HG03342 (cell line): Measurements from ENCODE around the gene OSTM1.
"Not testable (repeated sequence)": the region's sequence is repeated elsewhere in the genome, so short reads cannot be mapped to it uniquely, and the experiment has no call there.

Experiments
- ATAC-seq: cut with Tn5 transposase; IDR thresholded peaks from one replicate; pipeline ENCODE4 v1.9.1; 2021; ENCODE audit warnings: mild to moderate bottlenecking, moderate library complexity; ENCODE audit not compliant: unreplicated experiment

Gene OSTM1

DNA sequence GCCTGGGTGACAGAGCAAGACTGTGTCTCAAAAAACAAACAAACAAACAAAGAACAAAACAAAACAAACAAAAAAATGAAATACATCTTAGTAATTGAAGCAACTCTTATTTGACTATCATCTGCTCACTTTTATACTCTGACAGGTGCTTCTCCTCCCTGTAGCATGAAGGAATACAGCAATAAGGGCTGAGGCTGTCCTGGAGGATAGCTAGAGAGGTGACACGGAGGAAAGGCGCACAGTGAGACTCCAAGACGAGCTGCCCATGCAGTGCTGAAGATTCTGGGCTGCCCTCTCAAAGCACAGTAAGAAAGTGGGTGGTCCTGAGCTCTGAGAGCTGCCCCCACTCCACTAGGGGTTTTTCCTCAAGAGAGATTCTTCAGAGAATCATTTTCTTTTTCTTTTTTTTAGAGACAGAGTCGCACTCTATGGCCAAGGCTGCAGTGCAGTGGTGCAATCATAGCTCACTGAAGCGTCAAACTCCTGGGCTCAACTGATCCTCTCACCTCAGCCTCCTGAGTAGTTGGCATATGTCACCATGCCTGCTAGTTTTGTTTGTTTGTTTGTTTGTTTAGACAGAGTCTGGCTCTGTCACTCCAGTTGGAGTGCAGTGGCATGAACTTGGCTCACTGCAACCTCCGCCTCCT, 50.0 kb downstream of the OSTM1 start:
- ATAC-seq = no peak

DNA sequence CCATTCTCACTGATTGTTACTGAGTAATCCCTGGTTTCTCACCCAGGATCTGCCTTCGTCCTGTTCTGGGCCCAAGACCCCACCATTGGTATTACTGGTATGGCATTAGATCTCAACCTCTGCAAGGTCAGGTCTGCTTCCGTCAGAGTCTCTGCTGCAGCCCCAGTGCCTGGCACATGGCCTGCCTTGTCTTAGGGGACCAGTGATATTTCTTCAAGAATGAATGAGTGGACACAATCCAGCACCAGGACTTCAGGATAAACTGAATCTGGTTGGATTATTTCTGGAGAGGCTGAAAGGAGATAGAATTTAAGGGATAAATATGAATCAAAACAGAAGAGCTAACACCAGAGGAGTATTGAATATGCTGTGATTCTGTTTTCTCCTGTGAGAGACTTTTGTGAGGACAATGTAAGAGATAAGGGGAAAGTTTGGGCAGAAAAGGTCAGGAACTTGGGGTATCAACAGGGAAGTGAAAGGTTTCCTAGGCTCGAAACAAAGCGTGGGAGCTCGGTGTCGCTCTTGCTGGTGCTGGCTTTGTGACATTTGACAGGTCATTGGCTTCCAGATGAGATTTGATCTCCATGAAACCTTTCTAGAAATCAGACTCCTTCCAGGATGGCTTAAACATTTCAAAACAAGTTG, 53.9 kb downstream of the OSTM1 start:
- no peak for ATAC-seq

DNA sequence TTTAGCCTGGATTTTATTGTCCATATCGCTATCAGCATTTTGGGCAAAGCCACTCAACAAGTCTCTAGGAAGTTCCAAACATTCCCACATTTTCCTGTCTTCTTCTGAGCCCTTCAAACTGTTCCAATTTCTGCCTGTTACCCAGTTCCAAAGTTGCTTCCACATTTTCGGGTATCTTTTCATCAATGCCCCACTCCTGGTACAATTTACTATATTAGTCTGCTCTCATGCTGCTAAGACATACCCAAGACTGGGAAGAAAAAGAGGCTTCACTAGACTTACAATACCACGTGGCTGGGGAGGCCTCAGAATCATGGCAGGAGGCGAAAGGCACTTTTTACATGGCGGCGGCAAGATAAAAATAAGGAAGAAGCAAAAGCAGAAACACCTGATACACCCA, 58.3 kb downstream of the OSTM1 start:
- ATAC-seq = not testable (repeated sequence)

DNA sequence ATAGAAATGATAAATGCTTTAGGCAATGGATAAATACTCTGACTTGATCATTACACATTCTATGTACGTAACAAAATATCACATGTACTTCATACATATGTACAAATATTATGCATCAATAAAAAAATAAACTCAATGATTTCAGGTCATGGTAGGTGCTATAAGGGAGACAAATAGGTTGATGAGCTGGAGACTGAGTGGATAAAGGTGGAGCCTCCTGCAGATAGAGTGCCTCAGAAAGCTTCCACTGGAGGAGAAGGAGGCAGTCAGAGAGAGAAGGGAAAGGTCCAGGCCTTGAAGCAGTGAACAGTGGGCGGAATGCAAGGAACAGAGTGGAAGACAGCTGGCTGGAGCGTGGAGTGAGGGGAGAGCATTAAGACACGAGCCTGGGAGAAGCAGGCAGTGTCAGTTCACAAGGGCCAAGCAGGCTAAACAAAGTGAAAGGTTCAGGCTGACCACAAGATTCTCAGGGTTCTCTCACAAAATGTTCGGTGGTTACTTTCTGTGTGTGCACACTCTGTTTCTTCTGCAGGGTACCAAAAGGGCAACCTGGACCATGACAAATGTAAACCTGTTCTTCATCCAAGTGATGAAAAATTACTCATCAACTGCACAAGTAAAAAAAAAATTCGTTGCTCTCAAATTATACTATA, 60.6 kb downstream of the OSTM1 start:
- no peak for ATAC-seq

DNA sequence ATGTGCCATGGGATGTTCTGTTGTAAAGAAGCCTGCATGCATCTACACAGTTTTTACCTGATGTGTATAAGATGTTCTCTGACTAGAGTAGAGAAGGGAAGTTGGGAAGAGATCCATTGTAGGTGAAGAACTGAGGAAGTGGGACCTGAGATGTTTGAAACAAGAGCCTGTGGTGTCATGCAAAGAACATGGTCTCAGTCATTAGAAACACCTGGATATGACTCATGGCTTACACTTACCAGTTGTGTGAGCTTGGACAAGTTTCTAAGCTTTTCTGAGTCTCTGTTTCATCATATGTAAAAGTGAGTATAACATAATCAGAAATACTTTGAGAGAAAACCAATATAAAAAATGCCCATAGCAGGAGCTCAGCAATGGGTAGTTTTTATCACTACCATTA, 64.6 kb downstream of the OSTM1 start:
- no peak for ATAC-seq

DNA sequence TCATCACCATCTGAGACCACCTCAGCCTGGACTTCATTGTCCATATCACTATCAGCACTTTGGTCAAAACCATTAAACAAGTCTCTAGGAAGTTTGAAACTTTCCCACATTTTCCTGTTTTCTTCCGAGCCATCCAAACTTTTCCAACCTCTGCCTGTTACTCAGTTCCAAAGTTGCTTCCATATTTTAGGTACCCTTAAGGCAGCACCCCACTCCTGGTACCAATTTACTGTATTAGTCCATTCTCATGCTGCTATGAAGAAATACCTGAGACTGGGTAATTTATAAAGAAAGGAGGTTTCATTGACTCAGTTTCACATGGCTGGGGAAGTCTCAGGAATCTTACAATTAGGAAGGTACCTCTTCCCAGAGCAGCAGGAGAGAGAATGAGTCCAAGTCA, 65.3 kb downstream of the OSTM1 start:
- ATAC-seq = not testable (repeated sequence)

DNA sequence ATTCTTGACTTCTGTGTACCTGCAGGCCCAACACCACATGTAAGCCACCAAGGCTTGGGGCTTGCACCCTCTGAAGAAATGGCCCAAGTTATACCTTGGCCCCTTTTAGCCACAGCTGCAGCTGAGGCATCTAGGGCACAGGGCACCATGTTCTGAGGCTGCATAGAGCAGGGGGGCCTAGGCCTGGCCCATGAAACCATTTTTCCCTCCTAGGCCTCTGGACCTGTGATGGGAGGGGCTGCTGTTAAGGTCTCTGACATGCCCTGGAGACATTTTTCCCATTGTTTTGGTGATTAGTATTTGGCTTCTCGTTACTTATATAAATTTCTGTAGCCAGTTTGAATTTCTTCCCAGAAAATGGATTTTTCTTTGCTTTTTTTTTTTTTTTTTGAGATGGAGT, 66.2 kb downstream of the OSTM1 start:
- ATAC-seq = no peak

DNA sequence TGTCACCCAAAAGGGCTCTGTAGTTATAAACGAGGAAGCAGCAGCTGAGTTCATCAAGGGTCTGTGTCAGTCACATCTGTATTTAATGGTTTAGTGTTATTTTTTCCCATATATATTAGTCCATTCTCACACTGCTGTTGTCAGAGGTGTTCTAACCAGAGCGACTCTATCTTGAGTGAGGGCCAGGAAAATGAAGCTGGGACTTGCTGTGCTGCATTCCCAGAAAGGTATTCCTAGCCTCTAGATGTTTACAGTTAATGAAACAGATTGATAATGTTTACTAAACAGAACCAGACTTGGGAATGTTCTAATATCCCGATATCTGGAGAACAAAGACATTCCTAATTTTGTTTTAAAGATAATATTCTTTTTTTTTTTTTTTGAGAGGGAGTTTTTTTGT, 68.6 kb downstream of the OSTM1 start:
- ATAC-seq = no peak

DNA sequence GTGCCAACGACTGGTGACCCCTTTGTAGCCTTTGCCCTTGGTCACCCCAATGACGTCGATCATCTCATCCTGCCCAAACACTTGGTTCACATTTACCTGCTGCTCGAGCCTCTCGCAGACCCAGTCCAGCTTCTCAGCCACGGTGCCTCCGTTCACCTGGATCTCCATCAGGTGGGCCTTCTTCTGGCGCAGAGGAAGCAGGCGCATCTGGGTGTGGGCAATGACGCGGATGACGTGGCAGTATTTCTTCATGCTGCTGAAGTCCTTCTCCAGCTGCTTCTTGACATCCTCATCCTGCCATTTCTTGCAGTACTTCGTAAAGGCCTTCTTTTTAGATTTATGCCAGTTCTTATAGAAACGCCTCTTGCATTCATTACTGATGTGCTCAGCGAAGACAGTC, 69.7 kb downstream of the OSTM1 start:
- ATAC-seq = no peak

DNA sequence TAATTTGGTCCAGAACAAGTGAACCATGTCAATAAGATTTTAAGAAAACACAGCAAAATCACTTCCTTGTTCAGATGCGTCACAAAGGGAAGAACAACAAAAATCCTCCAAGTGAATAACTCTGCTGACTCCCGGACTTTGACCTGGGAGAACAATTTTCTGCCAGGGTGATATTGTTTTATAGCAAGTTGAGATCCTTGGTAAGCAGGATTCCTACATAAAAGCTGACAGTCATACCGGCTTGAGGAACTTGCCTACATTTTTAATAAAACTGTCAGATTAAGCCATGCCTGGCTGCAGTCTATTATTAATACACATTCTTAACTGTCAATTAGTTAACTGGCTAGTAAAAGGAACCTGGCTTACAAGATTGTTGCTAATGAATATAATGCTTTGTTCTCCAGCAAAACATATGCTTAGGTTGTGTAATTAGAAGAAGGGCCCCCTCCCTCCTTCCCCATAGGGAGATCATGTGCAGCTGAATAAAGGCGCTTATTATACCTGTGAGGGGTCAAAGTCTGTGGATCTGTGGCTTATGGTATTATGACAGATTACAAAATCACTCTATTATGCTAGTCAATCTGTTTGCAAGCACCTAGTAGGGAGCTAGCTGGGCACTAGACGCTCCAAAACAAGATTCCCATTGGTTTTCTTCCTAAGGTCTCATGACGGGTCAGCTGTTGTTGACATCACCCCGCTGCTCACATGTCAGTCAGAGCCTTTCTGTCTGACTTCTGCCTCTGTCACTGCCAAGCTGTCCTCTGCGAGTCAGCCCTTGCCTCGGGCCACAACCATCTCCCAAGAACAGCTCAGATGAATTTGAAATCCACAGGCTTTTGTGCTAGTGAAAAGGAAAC, 71.9 kb downstream of the OSTM1 start:
- no peak for ATAC-seq

DNA sequence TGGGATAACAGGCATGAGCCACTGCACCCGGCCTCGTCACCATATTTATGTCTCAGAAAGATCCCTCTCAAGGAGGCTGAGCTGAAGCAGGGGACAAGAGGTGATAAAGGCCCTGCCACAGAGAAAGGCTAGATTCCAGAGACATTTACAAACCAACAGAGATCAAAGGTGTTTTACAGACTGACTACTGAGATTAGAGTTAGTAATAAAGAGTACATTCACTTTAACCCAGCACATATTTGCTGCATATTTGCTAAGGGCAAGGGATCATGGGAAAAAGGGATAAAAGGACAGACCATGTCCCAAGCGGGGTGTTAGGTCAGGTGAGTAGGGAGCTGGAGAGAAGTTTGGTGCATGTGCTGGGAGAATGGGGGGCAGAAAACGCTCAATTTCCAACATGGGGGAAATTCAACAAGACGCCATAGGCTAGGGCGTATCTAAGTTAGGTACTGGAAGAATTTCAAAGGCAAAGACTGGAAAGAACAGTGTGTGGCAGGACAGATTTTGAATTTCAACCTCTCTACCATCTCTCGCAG, 72.8 kb downstream of the OSTM1 start:
- ATAC-seq = no peak

DNA sequence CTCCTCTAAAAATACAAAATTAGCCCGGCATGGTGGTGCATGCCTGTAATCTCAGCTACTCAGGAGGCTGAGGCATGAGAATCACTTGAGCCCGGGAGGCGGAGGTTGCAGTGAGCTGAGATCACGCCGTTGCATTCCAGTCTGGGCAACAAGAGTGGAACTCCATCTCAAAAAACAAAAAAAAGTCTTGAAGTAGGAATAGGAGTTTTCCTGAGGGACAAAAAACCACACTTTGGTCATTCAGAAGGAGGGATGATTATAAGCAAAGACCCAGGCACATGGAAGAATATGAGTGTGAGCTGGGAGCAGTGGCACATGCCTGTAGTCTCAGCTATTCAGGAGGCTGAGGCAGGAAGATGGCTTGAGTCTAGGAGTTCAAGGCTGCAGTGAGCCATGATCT, 74.3 kb downstream of the OSTM1 start:
- not testable (repeated sequence) for ATAC-seq

DNA sequence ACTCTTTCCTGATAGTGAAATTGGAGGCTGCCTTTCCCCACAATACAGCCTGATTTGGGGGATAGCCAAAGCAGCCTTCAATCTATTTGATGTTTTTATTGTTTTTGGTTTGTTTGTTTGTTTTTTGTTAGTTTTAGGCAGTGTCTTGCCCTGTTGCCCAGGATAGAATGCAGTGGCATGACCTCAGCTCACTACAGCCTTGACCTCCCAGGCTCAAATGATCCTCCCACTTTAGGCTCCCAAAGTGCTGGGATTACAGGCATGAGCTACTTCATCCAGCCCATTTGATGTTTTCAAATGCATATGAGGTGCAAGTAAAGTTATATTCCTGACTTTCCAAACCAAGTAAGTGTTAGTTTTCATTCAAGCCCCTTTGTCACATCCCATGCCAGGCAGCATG, 75.2 kb downstream of the OSTM1 start:
- no peak for ATAC-seq

DNA sequence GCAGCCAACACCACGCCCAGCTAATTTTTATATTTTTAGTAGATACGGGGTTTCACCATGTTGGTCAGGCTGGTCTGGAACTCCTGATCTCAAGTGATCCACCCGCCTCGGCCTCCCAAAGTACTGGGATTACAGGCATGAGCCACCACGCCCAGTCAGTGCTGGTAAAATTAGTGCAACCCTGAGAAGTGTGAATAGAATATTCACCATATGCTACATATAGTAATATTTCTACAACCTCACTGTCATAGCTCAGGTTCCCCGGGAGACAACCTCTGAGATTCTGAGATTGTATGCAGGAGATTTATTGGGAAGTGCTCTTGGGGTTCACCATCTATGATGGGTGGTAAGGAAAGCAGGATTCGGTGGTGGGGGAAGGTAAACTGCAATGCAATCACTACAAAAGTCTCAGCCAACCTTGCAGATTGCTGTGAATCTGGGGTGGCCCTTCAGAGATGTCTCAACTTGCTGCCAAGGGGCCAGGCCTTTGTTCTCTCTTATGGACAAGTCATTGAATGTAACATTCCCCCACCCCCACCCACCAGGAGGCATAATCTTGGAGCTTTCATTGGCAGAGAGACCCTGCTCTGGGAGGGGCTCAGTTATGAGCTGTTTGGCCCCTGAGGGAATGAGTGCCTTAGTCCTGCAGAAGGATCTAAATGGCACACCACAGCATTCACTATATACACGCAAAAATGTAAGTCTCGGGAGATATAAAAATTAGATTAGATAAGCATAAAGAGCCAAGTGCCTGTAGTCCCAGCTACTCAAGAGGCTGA, 82.6 kb downstream of the OSTM1 start:
- ATAC-seq = no peak
